Neutrophil (primary cell): ENCODE measurements around the gene IRF2BPL.

ENCODE experiments used
- H3K27ac ChIP-seq: fragments of 200-600 bp; sonication (generic); 2 replicates; pipeline ENCODE4 v1.5.1; 2016; ENCODE audit warnings: mild to moderate bottlenecking, moderate library complexity
- H3K27me3 ChIP-seq: fragments of 200-600 bp; sonication (generic); 2 replicates; pipeline ENCODE4 v1.6.0; 2016; ENCODE audit warnings: mild to moderate bottlenecking
- H3K36me3 ChIP-seq: fragments of 200-600 bp; sonication (generic); 2 replicates; pipeline ENCODE4 v1.5.1; 2017
- H3K4me1 ChIP-seq, 2 experiments: fragments of 200-600 bp in 1 of 2; sonication (generic) in 1 of 2; 1 replicate in 1 of 2; 2 replicates in 1 of 2; pipeline versions ENCODE4 v1.5.1 to v1.6.1; 2013 to 2016; ENCODE audit warnings: low read depth in 1 of 2, low read length in 1 of 2, mild to moderate bottlenecking in 1 of 2, moderate library complexity in 1 of 2; ENCODE audit not compliant: control insufficient read depth in 1 of 2, insufficient read depth in 1 of 2
- H3K4me3 ChIP-seq, 2 experiments: fragments of 200-600 bp in 1 of 2; sonication (generic) in 1 of 2; 1 replicate in 1 of 2; 2 replicates in 1 of 2; pipeline ENCODE4 v1.5.1; 2013 to 2016; ENCODE audit warnings: low read depth in 1 of 2, low read length in 1 of 2, mild to moderate bottlenecking in 1 of 2, moderate library complexity in 1 of 2
- H3K9me3 ChIP-seq: fragments of 200-600 bp; sonication (generic); 2 replicates; pipeline ENCODE4 v1.5.1; 2016
- CTCF ChIP-seq: fragments of 200-600 bp; sonication (generic); IDR thresholded peaks from 2 replicates; pipeline ENCODE4 v1.5.1; 2016; ENCODE audit warnings: antibody characterized with exemption

IRF2BPL gene

GRCh38 chr14:76997257-76997970 lies 31.1 kb downstream of the IRF2BPL start:
- H3K9me3 ChIP-seq, result no peaks in the 10 kb centered on the region
- H3K4me1 ChIP-seq, result peaks cover 6 to 8% of the 10 kb centered on the region in 2 experiments
- no peak for TF ChIP-seq CTCF
- no peaks in the 10 kb centered on the region for H3K27me3 ChIP-seq
- H3K27ac ChIP-seq, result no peak overlapping the region
- no peaks in the 10 kb centered on the region for H3K36me3 ChIP-seq
- no peak overlapping the region for H3K4me3 ChIP-seq

- Histone ChIP-seq H3K36me3 (no peaks in the 10 kb centered on the region), H3K27me3 (no peaks in the 10 kb centered on the region), H3K4me3 (no peak overlapping the region), H3K9me3 (no peaks in the 10 kb centered on the region), H3K27ac (no peak overlapping the region), H3K4me1 (peaks cover 6 to 8% of the 10 kb centered on the region in 2 experiments)
- no peak for TF ChIP-seq CTCF
Observed at GRCh38 chr14:76996563-76997146, 31.9 kb downstream of the IRF2BPL start.

GRCh38 chr14:76995279-76996035 lies 33.1 kb downstream of the IRF2BPL start:
- Histone ChIP-seq H3K4me1 (peaks cover 3 to 4% of the 10 kb centered on the region in 2 experiments), H3K27me3 (no peaks in the 10 kb centered on the region), H3K36me3 (no peaks in the 10 kb centered on the region), H3K4me3 (no peak overlapping the region), H3K9me3 (no peaks in the 10 kb centered on the region), H3K27ac (no peak overlapping the region)
- no peak for TF ChIP-seq CTCF

- Histone ChIP-seq H3K36me3 (no peaks in the 10 kb centered on the region), H3K4me3 (no peak overlapping the region), H3K27me3 (no peaks in the 10 kb centered on the region), H3K4me1 (no peaks in the 10 kb centered on the region), H3K9me3 (no peaks in the 10 kb centered on the region), H3K27ac (no peak overlapping the region)
- no peak for TF ChIP-seq CTCF
Observed at GRCh38 chr14:76993752-76994151, 34.8 kb downstream of the IRF2BPL start.

GRCh38 chr14:76990084-76990483 lies 38.4 kb downstream of the IRF2BPL start:
- no peak overlapping the region for H3K4me3 ChIP-seq
- H3K4me1 ChIP-seq, result no peaks in the 10 kb centered on the region
- no peaks in the 10 kb centered on the region for H3K9me3 ChIP-seq
- H3K36me3 ChIP-seq, result no peaks in the 10 kb centered on the region
- no peaks in the 10 kb centered on the region for H3K27me3 ChIP-seq
- TF ChIP-seq CTCF, result no peak
- no peak overlapping the region for H3K27ac ChIP-seq
